ENCODE data around the gene RUNX3. TPM values are rescaled to one million over a fixed set of nuclear protein-coding genes. Genes with fewer than 3 reads are reported as not detected.

RUNX3 gene
- polyA plus RNA-seq, 1 experiment = not detected

GRCh38 chr1:24888061-24888970, 41.8 kb downstream of the RUNX3 start:
- DNase-seq (ENCODE audit: low read depth, low spot score) = no peak
- Histone ChIP-seq H3K27ac (ENCODE audit: low read depth, low read length) (no peak overlapping the region), H3K9me3 (ENCODE audit: control insufficient read depth, insufficient read depth, low read length) (peaks cover 5% of the 10 kb centered on the region; the same call in 1 of the 2 replicates), H3K4me3 (ENCODE audit: low read depth, low read length) (no peak overlapping the region), H3K27me3 (ENCODE audit: control insufficient read depth, insufficient read depth, low read length) (peaks cover 7% of the 10 kb centered on the region)
- TF ChIP-seq, protein P1, sequence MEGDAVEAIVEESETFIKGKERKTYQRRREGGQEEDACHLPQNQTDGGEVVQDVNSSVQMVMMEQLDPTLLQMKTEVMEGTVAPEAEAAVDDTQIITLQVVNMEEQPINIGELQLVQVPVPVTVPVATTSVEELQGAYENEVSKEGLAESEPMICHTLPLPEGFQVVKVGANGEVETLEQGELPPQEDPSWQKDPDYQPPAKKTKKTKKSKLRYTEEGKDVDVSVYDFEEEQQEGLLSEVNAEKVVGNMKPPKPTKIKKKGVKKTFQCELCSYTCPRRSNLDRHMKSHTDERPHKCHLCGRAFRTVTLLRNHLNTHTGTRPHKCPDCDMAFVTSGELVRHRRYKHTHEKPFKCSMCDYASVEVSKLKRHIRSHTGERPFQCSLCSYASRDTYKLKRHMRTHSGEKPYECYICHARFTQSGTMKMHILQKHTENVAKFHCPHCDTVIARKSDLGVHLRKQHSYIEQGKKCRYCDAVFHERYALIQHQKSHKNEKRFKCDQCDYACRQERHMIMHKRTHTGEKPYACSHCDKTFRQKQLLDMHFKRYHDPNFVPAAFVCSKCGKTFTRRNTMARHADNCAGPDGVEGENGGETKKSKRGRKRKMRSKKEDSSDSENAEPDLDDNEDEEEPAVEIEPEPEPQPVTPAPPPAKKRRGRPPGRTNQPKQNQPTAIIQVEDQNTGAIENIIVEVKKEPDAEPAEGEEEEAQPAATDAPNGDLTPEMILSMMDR (IDR thresholded peaks at IDR 0.05; ENCODE audit: low read depth, low read length) = no peak
- CTCF ChIA-PET = interaction anchor here (3.3 kb wide), 1 partner anchor 9 kb away, joined by 12 read pairs; no protein-coding TSS in a partner anchor
- POLR2A ChIA-PET = interaction anchor here (0.6 kb wide), 1 partner anchor 482 kb away, joined by 3 read pairs; no protein-coding TSS in a partner anchor

DNA sequence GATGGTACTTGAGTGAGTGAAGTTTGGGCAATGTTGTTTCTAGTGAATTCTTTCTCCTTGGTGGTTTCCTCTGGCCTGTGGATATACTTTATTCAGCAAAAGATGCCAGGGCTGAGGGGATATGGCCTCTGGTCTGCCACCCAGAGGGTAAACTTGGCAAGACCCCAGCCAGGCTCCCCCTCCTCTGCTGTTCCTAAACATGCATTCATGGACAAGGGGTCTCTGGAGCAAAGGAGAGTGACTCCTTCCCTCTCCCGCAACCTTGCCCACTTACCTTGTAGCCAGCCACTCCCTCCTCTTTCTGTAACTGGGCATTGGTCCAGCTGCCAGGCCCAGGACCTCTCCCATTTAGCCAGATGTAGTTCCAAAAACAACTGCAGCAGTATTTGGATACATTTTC, 43.8 kb downstream of the RUNX3 start:
- ChIA-PET CTCF (no interaction called here), POLR2A (no interaction called here)
- no peak overlapping the region for H3K27ac ChIP-seq (ENCODE audit: low read depth, low read length)
- TF ChIP-seq, protein P1 (IDR thresholded peaks at IDR 0.05; ENCODE audit: low read depth, low read length) = no peak
- no peak overlapping the region for H3K4me3 ChIP-seq (ENCODE audit: low read depth, low read length)
- no peaks in the 10 kb centered on the region for H3K9me3 ChIP-seq (ENCODE audit: control insufficient read depth, insufficient read depth, low read length)
- no peak for DNase-seq (ENCODE audit: low read depth, low spot score)
- peaks cover 11% of the 10 kb centered on the region for H3K27me3 ChIP-seq (ENCODE audit: control insufficient read depth, insufficient read depth, low read length)

GRCh38 chr1:24884751-24885150, 45.3 kb downstream of the RUNX3 start:
- Histone ChIP-seq H3K27me3 (ENCODE audit: control insufficient read depth, insufficient read depth, low read length) (peaks cover 15% of the 10 kb centered on the region), H3K27ac (ENCODE audit: low read depth, low read length) (no peak overlapping the region), H3K4me3 (ENCODE audit: low read depth, low read length) (no peak overlapping the region), H3K9me3 (ENCODE audit: control insufficient read depth, insufficient read depth, low read length) (no peaks in the 10 kb centered on the region)
- TF ChIP-seq, protein P1 (IDR thresholded peaks at IDR 0.05; ENCODE audit: low read depth, low read length) = no peak
- no peak for DNase-seq (ENCODE audit: low read depth, low spot score)
- ChIA-PET CTCF (interaction anchor here (1.1 kb wide), 1 partner anchor 13 kb away, joined by 3 read pairs; no protein-coding TSS in a partner anchor), POLR2A (no interaction called here)

DNA sequence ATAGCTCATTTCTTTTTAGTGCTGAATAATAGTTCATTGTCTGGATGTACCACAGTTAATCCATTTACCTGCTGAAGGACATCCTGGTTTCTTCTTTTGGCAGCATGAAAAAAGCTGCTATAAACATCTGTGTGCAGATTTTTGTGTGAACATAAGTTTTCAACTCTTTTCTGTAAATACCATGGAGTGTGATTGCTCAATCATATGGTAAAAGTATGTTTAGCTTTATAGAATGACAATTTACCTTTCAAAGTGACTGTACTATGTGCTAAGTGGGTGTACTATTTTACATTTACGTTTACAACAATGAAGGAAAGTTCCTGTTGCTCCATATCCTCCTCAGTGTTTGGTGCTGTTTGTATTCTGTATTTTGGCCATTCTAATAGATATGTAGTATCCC, 49.0 kb downstream of the RUNX3 start:
- CTCF ChIA-PET = interaction anchor here (2.3 kb wide), 1 partner anchor 17 kb away, joined by 7 read pairs; no protein-coding TSS in a partner anchor

More for the DNA sequence above, 49.0 kb downstream of the RUNX3 start:
- Histone ChIP-seq H3K27ac (ENCODE audit: low read depth, low read length) (no peak overlapping the region), H3K27me3 (ENCODE audit: control insufficient read depth, insufficient read depth, low read length) (peaks cover 24% of the 10 kb centered on the region), H3K9me3 (ENCODE audit: control insufficient read depth, insufficient read depth, low read length) (peaks cover 3% of the 10 kb centered on the region; the same call in 1 of the 2 replicates), H3K4me3 (ENCODE audit: low read depth, low read length) (no peak overlapping the region)
- DNase-seq (ENCODE audit: low read depth, low spot score) = no peak
- TF ChIP-seq, protein P1 (IDR thresholded peaks at IDR 0.05; ENCODE audit: low read depth, low read length) = no peak
- POLR2A ChIA-PET = no interaction called here
